Measurements from ENCODE around the gene SLC22A5.

The SLC22A5 gene

GRCh38 chr5:132365213-132365612, 4.3 kb upstream of the SLC22A5 start:
- Histone ChIP-seq H3K27ac (ENCODE audit: extremely low read depth, low read depth, low read length) (no peak overlapping the region), H3K4me3 (ENCODE audit: low read depth, low read length) (no peak overlapping the region), H3K36me3 (ENCODE audit: control insufficient read depth in 2 of 2, insufficient read depth in 1 of 2, low read length in 2 of 2) (peaks cover 4 to 19% of the 10 kb centered on the region in 2 experiments; a peak in 2 of 3 replicates), H3K4me1 (ENCODE audit: control insufficient read depth, insufficient read depth, low read length) (peaks cover 6% of the 10 kb centered on the region; the same call in 1 of the 2 replicates), H3K9me3 (ENCODE audit: control insufficient read depth, insufficient read depth, low read depth, low read length) (no peaks in the 10 kb centered on the region)
- ChIA-PET CTCF (interaction anchor here (1.2 to 2.0 kb wide), 2 partner anchors 21 to 63 kb away, joined by 5 read pairs; no protein-coding TSS in a partner anchor), POLR2A (interaction anchor here (0.6 to 6.0 kb wide), 2 partner anchors 72 to 84 kb away, joined by 7 to 52 read pairs; partner anchors contain the start of gene SLC22A4)
- TF ChIP-seq TRIM28 (IDR thresholded peaks at IDR 0.05; ENCODE audit: borderline replicate concordance, low read length) (no peak), ZNF223 (tag by site-specific recombination; IDR thresholded peaks at IDR 0.05) (no peak), ZNF23 (tag by site-specific recombination; IDR thresholded peaks at IDR 0.05; ENCODE audit: borderline replicate concordance) (no peak), YY1 (tag by site-specific recombination; IDR thresholded peaks at IDR 0.05) (no peak), PRDM1 (tag by site-specific recombination; IDR thresholded peaks at IDR 0.05) (no peak), GLIS2 (tag by site-specific recombination; IDR thresholded peaks at IDR 0.05) (no peak), ZNF140 (tag by site-specific recombination; IDR thresholded peaks at IDR 0.05) (no peak), ZFHX2 (tag by site-specific recombination; conservative IDR thresholded peaks at IDR 0.05) (no peak), SP2 (tag by site-specific recombination; IDR thresholded peaks at IDR 0.05) (no peak), ZNF292 (tag by site-specific recombination; IDR thresholded peaks at IDR 0.05; ENCODE audit: borderline replicate concordance, low read depth) (no peak), ZBTB26 (tag by site-specific recombination; optimal IDR thresholded peaks at IDR 0.05) (no peak), PBX3 (CRISPR knock-in tag; IDR thresholded peaks at IDR 0.05) (no peak)

- Histone ChIP-seq H3K27ac (ENCODE audit: extremely low read depth, low read depth, low read length) (no peak overlapping the region), H3K4me1 (ENCODE audit: control insufficient read depth, insufficient read depth, low read length) (peaks cover 6% of the 10 kb centered on the region; the same call in 1 of the 2 replicates), H3K36me3 (ENCODE audit: control insufficient read depth in 2 of 2, insufficient read depth in 1 of 2, low read length in 2 of 2) (peaks cover 4 to 23% of the 10 kb centered on the region in 2 experiments; a peak in 2 of 3 replicates), H3K9me3 (ENCODE audit: control insufficient read depth, insufficient read depth, low read depth, low read length) (no peaks in the 10 kb centered on the region), H3K4me3 (ENCODE audit: low read depth, low read length) (no peak overlapping the region)
- CTCF ChIA-PET = interaction anchor here (0.8 to 3.5 kb wide), 4 partner anchors 10 to 188 kb away, joined by 3 to 16 read pairs (median 5); partner anchors contain the start of gene SLC22A4
- POLR2A ChIA-PET = interaction anchor here (1.3 to 6.0 kb wide), 3 partner anchors 75 to 128 kb away, joined by 3 to 52 read pairs (median 13); partner anchors contain the start of genes IRF1 and SLC22A4
- peak; percentile 46; the same call in 1 of the 2 replicates for TF ChIP-seq REST (tag by site-specific recombination; IDR thresholded peaks at IDR 0.05)
- TF ChIP-seq ZNF335 (tag by site-specific recombination; conservative IDR thresholded peaks at IDR 0.05) = peak; percentile 9; the same call in 1 of the 2 replicates
- TF ChIP-seq PRDM2 (tag by site-specific recombination; IDR thresholded peaks at IDR 0.05; ENCODE audit: borderline replicate concordance) = no peak
Observed at GRCh38 chr5:132368186-132368585, 1.3 kb upstream of the SLC22A5 start.

Measured in HEK293 (cell line).